GM06990 (cell line): ENCODE results near the gene ADARB2.

Experiments used
- DNase-seq: peaks from one replicate; pipeline ENCODE4 v3.0.0-alpha.2; 2011; ENCODE audit not compliant: insufficient read length; ENCODE audit errors: extremely low read depth
- H3K27me3 ChIP-seq: replicated peaks from 2 replicates; pipeline ENCODE4 v1.6.0; 2011; ENCODE audit warnings: low read length; ENCODE audit not compliant: control insufficient read depth, insufficient read depth
- H3K36me3 ChIP-seq: 2 replicates; pipeline ENCODE4 v1.5.1; 2011; ENCODE audit warnings: low read length; ENCODE audit not compliant: control insufficient read depth, insufficient read depth
- H3K4me3 ChIP-seq: replicated peaks from 2 replicates; pipeline ENCODE4 v1.5.1; 2011; ENCODE audit warnings: low read depth, mild to moderate bottlenecking, control low read depth, low read length
- CTCF ChIP-seq: IDR thresholded peaks from 2 replicates; pipeline ENCODE4 v1.5.1; 2011; ENCODE audit warnings: low read length, control low read depth, mild to moderate bottlenecking, inconsistent platforms; ENCODE audit not compliant: insufficient read depth, poor library complexity, severe bottlenecking

Gene ADARB2

DNA sequence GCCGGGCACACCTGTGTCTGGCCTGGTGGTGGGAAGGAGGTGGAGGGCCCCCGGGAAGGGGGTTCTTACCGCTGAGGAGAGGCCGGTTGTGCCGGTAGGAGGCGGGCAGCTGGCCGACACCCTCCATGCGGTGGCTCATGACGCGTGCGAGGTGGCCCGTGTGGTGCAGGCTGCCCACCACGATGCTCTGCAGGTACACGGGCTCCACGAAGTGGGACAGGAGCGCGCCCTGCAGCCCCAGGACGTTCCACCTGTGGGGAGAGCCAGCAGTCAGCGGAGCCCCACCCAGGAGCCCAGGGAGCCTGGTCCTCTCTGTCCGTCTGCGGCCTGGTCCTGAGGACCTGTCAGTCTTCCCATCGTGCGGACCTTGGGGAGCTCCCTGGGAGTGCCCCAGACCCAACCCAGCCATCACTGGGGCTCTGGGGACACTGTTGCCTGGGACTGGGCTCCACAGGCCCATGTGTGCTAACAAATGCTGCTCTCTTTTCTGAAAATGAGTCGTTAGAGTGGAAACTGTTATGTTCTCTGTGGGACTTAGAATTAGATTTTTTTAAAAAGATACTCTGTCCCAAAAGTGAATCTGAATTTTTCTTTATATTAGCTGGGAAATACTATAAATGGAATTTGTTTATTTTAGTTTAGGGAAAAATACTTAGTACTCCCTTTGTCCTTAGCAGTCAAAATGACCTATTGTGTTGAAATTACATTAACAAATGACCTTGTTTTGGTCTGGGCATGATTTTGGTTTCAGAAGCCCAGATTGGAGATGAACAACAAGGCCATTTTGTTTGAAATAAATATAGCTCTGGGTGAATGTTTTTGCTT is 537.2 kb downstream of the ADARB2 start:
- no peaks in the 10 kb centered on the region; the same call in 1 of the 2 replicates for H3K27me3 ChIP-seq
- no peak for TF ChIP-seq CTCF
- no peak overlapping the region for H3K4me3 ChIP-seq
- DNase-seq: no peak
- H3K36me3 ChIP-seq: no peaks in the 10 kb centered on the region

GRCh38 chr10:1199345-1199673 is 538.0 kb downstream of the ADARB2 start:
- H3K36me3 ChIP-seq: no peaks in the 10 kb centered on the region
- H3K27me3 ChIP-seq: no peaks in the 10 kb centered on the region; the same call in 1 of the 2 replicates
- DNase-seq: no peak
- H3K4me3 ChIP-seq: no peak overlapping the region
- TF ChIP-seq CTCF: no peak

- Histone ChIP-seq H3K27me3 (no peaks in the 10 kb centered on the region; the same call in 1 of the 2 replicates), H3K4me3 (no peak overlapping the region), H3K36me3 (no peaks in the 10 kb centered on the region)
- DNase-seq: no peak
- no peak for TF ChIP-seq CTCF
Measured at GRCh38 chr10:1198453-1199344, 538.6 kb downstream of the ADARB2 start.

- Histone ChIP-seq H3K27me3 (no peaks in the 10 kb centered on the region; the same call in 1 of the 2 replicates), H3K36me3 (no peaks in the 10 kb centered on the region)
- no peak for DNase-seq
Measured at GRCh38 chr10:1197384-1197783, 539.9 kb downstream of the ADARB2 start.

GRCh38 chr10:1196656-1197055 is 540.7 kb downstream of the ADARB2 start:
- no peak overlapping the region for H3K4me3 ChIP-seq
- H3K27me3 ChIP-seq: no peaks in the 10 kb centered on the region; the same call in 1 of the 2 replicates
- no peak for DNase-seq

More at GRCh38 chr10:1197384-1197783, 539.9 kb downstream of the ADARB2 start:
- no peak overlapping the region for H3K4me3 ChIP-seq
- no peak for TF ChIP-seq CTCF

More at GRCh38 chr10:1196656-1197055, 540.7 kb downstream of the ADARB2 start:
- H3K36me3 ChIP-seq: no peaks in the 10 kb centered on the region
- TF ChIP-seq CTCF: no peak
